Measurements from ENCODE around the gene TBC1D2B.

Gene TBC1D2B

DNA sequence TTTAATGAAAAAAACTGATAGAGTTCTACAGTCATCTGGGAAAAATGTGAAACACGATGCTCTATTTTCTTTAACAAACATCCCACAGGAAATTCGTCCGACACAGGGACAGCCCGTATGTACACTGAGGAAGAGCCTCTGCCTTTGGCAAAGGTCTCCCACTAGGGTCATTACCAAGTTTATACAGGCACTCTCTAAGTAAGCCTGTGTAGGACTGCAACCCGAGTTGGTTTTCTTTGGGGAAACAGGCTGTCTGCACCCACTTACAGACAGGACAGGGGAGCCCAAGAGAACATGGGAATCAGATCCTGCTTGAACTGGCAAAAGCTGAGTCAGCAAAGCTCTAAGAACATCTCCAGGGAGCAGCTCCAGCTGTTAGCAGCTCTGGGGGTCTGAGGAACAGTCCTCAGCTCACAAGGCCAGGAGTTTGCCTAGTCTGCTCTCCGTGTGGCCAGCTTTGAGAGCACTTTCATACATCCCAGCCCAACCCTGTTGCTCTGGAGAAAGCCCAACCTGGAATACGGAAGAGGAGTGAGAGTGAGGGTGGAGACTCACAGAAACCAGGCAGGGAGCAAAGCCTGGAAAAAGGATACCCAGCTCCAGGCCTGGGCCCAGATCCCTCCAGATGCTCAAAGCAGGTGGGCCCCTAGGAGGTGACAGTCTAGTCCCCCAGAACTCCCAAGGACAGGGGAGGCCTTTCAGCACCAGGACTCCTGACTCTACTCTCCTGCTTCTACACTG is 1.9 kb downstream of the TBC1D2B start (continued):
- TF ChIP-seq, protein P1, sequence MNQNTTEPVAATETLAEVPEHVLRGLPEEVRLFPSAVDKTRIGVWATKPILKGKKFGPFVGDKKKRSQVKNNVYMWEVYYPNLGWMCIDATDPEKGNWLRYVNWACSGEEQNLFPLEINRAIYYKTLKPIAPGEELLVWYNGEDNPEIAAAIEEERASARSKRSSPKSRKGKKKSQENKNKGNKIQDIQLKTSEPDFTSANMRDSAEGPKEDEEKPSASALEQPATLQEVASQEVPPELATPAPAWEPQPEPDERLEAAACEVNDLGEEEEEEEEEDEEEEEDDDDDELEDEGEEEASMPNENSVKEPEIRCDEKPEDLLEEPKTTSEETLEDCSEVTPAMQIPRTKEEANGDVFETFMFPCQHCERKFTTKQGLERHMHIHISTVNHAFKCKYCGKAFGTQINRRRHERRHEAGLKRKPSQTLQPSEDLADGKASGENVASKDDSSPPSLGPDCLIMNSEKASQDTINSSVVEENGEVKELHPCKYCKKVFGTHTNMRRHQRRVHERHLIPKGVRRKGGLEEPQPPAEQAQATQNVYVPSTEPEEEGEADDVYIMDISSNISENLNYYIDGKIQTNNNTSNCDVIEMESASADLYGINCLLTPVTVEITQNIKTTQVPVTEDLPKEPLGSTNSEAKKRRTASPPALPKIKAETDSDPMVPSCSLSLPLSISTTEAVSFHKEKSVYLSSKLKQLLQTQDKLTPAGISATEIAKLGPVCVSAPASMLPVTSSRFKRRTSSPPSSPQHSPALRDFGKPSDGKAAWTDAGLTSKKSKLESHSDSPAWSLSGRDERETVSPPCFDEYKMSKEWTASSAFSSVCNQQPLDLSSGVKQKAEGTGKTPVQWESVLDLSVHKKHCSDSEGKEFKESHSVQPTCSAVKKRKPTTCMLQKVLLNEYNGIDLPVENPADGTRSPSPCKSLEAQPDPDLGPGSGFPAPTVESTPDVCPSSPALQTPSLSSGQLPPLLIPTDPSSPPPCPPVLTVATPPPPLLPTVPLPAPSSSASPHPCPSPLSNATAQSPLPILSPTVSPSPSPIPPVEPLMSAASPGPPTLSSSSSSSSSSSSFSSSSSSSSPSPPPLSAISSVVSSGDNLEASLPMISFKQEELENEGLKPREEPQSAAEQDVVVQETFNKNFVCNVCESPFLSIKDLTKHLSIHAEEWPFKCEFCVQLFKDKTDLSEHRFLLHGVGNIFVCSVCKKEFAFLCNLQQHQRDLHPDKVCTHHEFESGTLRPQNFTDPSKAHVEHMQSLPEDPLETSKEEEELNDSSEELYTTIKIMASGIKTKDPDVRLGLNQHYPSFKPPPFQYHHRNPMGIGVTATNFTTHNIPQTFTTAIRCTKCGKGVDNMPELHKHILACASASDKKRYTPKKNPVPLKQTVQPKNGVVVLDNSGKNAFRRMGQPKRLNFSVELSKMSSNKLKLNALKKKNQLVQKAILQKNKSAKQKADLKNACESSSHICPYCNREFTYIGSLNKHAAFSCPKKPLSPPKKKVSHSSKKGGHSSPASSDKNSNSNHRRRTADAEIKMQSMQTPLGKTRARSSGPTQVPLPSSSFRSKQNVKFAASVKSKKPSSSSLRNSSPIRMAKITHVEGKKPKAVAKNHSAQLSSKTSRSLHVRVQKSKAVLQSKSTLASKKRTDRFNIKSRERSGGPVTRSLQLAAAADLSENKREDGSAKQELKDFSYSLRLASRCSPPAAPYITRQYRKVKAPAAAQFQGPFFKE (tag by site-specific recombination; IDR thresholded peaks at IDR 0.05; ENCODE audit: borderline replicate concordance): no peak
- TF ChIP-seq GFI1B (tag by site-specific recombination; IDR thresholded peaks at IDR 0.05) (no peak), ATF2 (tag by site-specific recombination; IDR thresholded peaks at IDR 0.05; ENCODE audit: low read depth) (no peak), ZBTB8A (tag by site-specific recombination; IDR thresholded peaks at IDR 0.05) (0 out of 2 replicates have a peak, but pooled peaks have one; percentile 42), ZNF37A (tag by site-specific recombination; IDR thresholded peaks at IDR 0.05) (no peak), PRDM1 (tag by site-specific recombination; IDR thresholded peaks at IDR 0.05) (peak; percentile 76), HOXC10 (CRISPR knock-in tag; IDR thresholded peaks at IDR 0.05) (no peak), ZNF596 (tag by site-specific recombination; IDR thresholded peaks at IDR 0.05) (0 out of 2 replicates have a peak, but pooled peaks have one; percentile 9), ZNF791 (tag by site-specific recombination; IDR thresholded peaks at IDR 0.05) (no peak), ZNF292 (tag by site-specific recombination; IDR thresholded peaks at IDR 0.05; ENCODE audit: borderline replicate concordance, low read depth) (no peak), ZNF350 (tag by site-specific recombination; IDR thresholded peaks at IDR 0.05) (no peak), ZNF837 (tag by site-specific recombination; IDR thresholded peaks at IDR 0.05) (no peak), ZBTB7A (tag by site-specific recombination; IDR thresholded peaks at IDR 0.05; ENCODE audit: low read depth) (no peak), ZNF670 (tag by site-specific recombination; IDR thresholded peaks at IDR 0.05; ENCODE audit: low read depth) (no peak), ZNF23 (tag by site-specific recombination; IDR thresholded peaks at IDR 0.05; ENCODE audit: borderline replicate concordance) (no peak), ZNF155 (tag by site-specific recombination; IDR thresholded peaks at IDR 0.05) (no peak), FEZF1 (tag by site-specific recombination; IDR thresholded peaks at IDR 0.05) (no peak), ZBTB1 (tag by site-specific recombination; IDR thresholded peaks at IDR 0.05) (no peak), ZNF335 (tag by site-specific recombination; conservative IDR thresholded peaks at IDR 0.05) (no peak; the same call in 1 of the 2 replicates), ZEB2 (tag by site-specific recombination; IDR thresholded peaks at IDR 0.05) (0 out of 2 replicates have a peak, but pooled peaks have one; percentile 21), KLF8 (tag by site-specific recombination; IDR thresholded peaks at IDR 0.05) (peak; percentile 72; the same call in 1 of the 2 replicates), ZNF133 (tag by site-specific recombination; IDR thresholded peaks at IDR 0.05) (no peak), ZSCAN18 (tag by site-specific recombination; IDR thresholded peaks at IDR 0.05) (no peak), ZSCAN4 (tag by site-specific recombination; IDR thresholded peaks at IDR 0.05) (no peak), ZNF600 (tag by site-specific recombination; IDR thresholded peaks at IDR 0.05) (peak; percentile 53; the same call in 1 of the 2 replicates), ZNF16 (tag by site-specific recombination; IDR thresholded peaks at IDR 0.05; ENCODE audit: low read depth) (no peak)
- TF ChIP-seq, protein P2, sequence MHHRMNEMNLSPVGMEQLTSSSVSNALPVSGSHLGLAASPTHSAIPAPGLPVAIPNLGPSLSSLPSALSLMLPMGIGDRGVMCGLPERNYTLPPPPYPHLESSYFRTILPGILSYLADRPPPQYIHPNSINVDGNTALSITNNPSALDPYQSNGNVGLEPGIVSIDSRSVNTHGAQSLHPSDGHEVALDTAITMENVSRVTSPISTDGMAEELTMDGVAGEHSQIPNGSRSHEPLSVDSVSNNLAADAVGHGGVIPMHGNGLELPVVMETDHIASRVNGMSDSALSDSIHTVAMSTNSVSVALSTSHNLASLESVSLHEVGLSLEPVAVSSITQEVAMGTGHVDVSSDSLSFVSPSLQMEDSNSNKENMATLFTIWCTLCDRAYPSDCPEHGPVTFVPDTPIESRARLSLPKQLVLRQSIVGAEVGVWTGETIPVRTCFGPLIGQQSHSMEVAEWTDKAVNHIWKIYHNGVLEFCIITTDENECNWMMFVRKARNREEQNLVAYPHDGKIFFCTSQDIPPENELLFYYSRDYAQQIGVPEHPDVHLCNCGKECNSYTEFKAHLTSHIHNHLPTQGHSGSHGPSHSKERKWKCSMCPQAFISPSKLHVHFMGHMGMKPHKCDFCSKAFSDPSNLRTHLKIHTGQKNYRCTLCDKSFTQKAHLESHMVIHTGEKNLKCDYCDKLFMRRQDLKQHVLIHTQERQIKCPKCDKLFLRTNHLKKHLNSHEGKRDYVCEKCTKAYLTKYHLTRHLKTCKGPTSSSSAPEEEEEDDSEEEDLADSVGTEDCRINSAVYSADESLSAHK (tag by site-specific recombination; IDR thresholded peaks at IDR 0.05): no peak

Data from HEK293 (cell line).